Dermis blood vessel endothelial cell (primary cell): ENCODE data around the gene FOXI2. TPM values are rescaled to one million over a fixed set of nuclear protein-coding genes. Genes with fewer than 3 reads are reported as not detected.
A peak's percentile ranks its signal among the peaks of the same experiment; 100 is the strongest.

Source experiments
- DNase-seq: peaks from one replicate; pipeline ENCODE4 v3.0.0; 2010
- total RNA-seq: library from RNA; depleted of rRNA; stranded (reverse); fragments of >200 nt; gene quantifications from 2 replicates; pipeline ENCODE4 v1.2.3, GENCODE V29; 2014

FOXI2 gene
- total RNA-seq: not detected in 2 replicates

DNA sequence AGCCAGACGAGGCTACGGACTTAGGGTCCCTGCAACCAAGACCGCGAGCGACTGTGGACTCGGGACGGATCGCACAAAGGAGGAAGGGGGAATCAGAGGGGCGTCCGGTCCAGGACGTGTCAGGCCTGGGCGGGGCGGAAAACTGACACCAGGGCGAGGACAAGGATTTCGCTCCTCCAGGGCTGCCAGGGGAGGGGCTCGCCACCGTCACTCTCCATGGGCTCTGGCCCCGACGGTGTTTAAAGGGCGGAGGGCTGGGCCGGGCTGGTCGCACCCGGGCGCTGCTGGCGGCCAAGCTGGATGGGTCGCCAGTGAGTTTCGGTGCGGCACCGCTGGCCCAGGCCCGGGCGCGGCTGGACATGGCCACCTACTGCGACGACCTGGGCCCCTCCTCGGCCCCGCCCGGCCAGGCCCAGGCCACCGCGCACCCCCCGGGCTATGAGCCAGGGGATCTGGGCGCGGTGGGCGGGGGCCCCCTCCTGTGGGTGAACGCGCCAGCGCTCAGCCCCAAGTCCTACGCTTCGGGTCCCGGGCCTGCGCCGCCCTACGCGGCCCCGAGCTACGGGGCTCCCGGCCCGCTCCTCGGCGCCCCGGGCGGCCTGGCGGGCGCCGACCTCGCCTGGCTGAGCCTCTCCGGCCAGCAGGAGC, at the start of gene FOXI2:
Gene FOXI2, plus strand, starts transcription at position 271 of the 648 bp plus-strand sequence. Its CDS starts 89 bp downstream, at position 360.
- DNase-seq: no peak

GRCh38 chr10:127687548-127687947, 49.4 kb upstream of the FOXI2 start:
- DNase-seq: no peak

GRCh38 chr10:127690176-127690835, 46.7 kb upstream of the FOXI2 start:
- no peak for DNase-seq

GRCh38 chr10:127694580-127695193, 42.3 kb upstream of the FOXI2 start:
- DNase-seq: peak; percentile 59

DNA sequence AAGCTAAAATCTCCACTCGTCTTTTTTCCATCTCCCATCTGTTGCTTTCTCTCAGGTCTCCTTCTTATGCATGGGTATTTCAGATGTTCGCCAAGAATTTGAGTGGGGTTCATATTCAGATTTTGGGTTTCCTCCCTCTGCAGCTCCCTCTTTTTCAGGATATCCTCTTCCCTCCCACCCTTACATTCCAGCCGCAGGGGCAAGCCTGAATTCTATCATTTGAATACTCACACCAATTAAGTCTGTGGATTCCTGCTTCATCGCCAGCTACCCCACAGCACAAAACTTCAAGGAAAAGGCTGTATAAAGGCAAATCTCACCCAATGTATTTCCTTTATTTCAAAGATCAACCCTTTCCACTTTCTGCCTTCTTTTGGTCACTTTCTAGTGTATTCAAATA, 41.6 kb upstream of the FOXI2 start:
- DNase-seq: no peak

DNA sequence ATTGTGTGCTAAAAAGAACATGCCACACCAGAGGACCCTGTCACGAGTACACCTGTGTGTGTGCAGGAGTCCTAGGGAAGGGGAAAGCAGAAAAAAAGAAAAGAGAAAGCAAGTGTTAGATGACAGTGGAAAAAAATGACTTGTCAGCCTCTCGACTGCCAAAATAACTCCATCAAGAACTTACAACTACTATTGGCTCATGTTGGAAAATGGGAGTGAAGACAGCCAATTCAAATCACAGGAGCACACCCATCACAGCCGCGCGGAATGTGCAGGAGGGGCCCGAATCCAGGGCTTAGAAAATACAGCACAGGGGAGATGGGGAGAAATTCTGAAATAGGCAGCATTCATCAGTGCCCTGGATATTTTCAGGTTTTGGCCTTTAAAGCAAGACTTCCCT, 38.1 kb upstream of the FOXI2 start:
- DNase-seq: no peak

GRCh38 chr10:127699311-127699710, 37.7 kb upstream of the FOXI2 start:
- no peak for DNase-seq

GRCh38 chr10:127702271-127702670, 34.7 kb upstream of the FOXI2 start:
- DNase-seq: no peak

GRCh38 chr10:127715249-127715648, 21.7 kb upstream of the FOXI2 start:
- DNase-seq: no peak

DNA sequence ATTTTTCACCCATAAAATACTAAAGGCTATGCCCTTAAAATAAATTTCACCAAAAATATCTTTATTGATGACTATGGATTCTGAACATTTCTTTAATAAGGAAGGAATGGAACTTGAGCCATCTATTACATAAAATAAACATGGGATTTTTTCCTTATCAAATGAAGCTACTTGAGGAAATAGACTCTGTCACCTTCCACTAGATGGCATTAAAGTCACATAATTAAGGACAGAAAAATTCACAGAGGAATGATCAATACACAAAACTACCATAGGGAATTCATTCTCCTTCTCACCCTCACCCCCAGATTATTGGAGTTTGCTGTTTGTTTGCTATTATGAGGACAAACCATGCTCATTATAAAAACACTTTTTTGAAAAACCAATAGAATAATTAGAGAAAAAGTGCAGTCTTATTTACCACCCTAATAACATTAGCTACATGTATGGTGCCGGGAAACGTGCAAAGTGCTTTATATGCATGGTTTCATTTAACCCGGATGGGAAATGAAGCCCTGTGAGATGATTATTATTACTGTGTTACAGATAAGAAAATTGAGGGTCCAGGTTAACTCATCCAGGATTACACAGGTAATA, 21.1 kb upstream of the FOXI2 start:
- peak; percentile 60 for DNase-seq

DNA sequence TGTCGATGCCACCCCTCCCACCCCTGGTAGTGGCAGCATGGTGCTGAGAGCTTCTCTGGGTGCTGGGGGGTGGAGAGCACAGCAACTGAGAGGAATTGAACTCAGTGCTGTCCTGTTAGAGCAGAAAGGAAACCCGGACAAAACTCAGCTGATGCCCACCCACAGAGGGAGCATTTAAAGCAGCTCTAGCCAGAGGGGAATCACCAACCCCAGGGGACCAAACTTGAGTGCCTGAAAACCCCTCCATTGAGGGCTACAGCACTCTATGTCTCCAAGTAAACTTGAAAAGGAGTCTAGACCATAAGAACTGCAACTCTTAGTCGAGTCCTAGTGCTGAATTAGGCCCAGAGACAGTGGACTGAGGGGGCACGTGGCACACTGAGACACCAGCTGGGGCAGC, 16.8 kb upstream of the FOXI2 start:
- no peak for DNase-seq

DNA sequence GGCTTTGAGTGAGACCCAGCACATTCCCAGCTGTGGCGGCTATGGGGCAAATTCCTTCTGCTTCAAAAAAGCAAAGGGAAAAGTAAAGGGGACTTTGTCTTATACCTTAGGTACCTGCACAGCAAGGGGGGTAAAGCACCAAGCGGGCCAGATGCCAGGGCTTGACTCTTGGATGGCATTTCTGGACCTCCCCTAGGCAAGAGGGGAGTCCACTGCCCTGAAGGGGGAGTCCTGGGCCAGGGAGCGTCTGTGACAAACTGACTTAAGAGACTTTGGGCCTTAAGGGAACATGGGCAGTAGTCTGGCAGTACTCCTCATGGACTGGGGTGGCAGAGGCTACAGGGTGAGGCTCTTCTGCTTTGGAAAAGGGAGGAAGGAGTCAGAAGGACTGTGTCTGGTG, 16.1 kb upstream of the FOXI2 start:
- DNase-seq: no peak

DNA sequence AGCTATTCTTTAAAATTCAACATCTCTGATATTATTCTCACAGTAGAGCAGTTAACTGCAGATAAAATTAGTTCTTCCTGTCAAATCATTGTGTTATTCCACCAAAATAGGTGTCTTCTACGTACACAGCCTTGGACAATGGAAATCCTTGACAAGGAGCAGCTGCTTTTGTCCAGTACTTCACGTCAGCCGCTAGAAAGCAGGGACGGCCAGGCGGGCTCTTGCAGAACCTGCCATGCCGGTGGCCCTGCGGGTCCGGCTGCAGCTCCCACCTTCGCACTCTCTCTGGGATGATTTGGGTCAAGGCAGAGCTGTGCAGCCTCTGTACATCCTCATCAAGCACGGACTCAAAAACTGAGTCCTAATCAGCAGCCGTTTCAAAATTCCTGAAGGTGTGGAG, 2.2 kb upstream of the FOXI2 start:
- DNase-seq: no peak

- no peak for DNase-seq
These were observed 1.8 kb upstream of the FOXI2 start for GRCh38 chr10:127735156-127735555.

DNA sequence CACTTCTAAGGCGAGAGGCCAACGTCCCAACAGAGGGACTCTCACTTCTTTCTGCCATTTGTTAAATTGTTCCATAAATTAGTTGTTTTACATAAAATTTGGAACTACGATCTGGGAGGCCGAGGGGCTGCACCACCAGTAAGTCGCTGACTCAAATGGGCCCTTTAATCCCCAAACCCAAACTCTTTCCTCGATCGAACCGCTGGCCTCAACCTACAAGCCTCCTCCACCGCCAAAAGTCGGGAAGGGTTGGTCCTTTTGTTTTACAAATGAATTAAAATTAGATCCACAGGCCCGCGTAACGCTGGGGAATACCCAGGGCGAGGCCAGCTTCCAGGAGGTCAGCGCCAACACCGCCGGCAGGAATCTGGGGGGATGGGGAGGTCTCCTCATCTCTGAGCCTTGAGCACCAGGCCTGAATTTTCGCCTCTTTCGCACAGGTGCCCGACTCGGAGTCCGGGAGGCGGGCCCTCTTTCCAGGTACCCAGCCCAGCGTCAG, 1.2 kb upstream of the FOXI2 start:
- no peak for DNase-seq

GRCh38 chr10:127736222-127736914, 617 bp upstream of the FOXI2 start:
- no peak for DNase-seq

GRCh38 chr10:127737563-127738511, 852 bp downstream of the FOXI2 start:
- DNase-seq: no peak

- DNase-seq: no peak
These were observed 1.8 kb downstream of the FOXI2 start for GRCh38 chr10:127738512-127739424.

DNA sequence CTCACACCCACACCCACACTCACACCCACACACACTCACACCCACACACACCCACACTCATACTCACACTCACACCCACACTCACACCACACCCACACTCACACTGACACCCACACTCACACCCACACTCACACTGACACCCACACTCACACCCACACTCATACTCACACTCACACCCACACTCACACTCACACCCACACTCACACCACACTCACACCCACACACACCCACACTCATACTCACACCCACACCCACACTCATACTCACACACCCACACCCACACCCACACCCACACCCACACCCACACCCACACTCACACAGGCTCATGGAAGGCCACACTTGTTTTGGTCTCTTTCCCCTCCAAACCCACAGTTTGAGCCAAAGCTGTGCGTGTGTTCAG, 2.9 kb downstream of the FOXI2 start:
- DNase-seq: no peak

DNA sequence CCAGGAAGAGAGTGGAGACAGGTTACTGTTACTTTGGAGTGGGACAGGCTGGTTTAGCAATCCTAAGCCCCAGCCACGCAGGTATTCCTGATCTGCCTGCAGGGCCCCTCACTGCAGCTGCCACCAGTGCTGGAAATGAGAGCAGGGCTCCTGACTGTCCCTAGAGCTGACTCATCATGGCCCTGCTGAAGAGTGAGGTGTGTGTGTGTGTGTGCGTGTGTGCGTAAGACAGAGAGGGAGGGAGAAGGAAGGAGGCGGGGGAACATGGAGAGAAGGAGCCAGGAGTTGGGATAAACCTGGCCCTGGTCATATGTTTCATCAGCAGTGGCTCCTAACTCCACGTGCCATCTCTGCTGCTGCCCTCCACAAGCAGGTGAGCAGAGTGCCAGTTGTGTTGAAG, 3.6 kb downstream of the FOXI2 start:
- DNase-seq: no peak

DNA sequence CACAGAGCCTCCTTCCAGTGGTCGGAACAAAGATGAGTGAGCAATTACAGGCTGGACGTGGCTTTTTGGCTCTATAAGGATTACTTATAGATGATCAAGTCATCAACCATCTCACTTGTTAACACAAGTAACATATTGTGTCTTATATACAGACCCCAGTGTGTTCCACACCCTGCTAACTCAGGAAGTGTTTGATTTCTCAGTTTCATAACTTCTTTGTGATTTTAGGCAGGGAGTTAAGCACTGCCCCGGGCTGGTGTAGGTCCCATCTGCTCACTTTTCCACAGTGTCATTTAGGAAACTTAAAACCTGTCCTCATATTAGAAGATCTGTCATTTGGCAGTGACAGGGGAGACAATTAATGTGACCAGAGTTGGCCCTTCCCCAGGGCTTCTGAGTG, 6.2 kb downstream of the FOXI2 start:
- no peak for DNase-seq
